Stimulated activated CD4-positive, alpha-beta T cell treated with anti-CD3 and anti-CD28 coated beads, Interleukin-12 subunit alpha, Interleukin-12 subunit beta, amount 100 ng/mL, for 24 hours (primary cell): Measurements from ENCODE around the gene ING4.

Experiments
- DNase-seq, 2 experiments: peaks; one replicate each; pipeline ENCODE4 v3.0.0-alpha.2; 2020; ENCODE audit warnings: low read depth in 2 of 2

ING4 gene

DNA sequence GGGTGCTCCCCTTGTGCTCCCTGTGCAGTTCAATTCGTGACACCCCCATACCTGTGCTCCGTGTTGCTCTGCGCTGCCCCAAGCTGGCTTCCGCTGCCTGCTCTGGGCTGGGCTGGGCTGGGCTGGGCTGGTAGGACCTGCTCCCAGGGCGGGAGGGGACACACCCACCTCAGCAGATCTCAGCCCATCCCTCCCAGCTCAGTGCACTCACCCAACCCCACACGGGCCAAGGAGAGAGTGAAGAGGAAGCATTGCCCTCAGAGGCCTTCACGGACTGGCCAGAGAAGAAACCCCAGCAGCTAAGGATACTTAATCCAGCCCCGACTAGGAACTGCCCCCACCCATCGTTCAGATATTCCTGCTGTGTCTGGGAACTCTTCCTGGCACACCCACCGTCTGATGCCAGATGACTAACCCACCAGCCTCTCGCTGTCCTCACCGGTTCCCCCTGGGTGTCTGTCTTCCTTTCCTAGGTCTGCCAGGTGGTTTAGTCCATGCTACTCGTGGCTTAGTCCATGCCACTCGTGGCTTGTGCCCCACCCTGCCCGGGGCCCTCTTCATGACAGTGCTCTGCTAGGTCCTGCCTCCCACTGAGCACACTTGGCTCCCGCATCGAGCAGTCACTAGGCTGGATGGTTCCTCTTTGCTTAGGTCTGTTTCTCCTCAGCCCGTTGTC, 26.9 kb downstream of the ING4 start, which contains the start of gene LPAR5:
LPAR5 (minus strand) TSS at position 104 of the 676 bp plus-strand sequence. CDS start 14,711 bp downstream, outside the sequence.
- no peak for DNase-seq

GRCh38 chr12:6635375-6635855, 27.5 kb downstream of the ING4 start:
- no peak for DNase-seq

GRCh38 chr12:6632026-6632983, 30.6 kb downstream of the ING4 start:
- DNase-seq: no peak

GRCh38 chr12:6631549-6631961, 31.4 kb downstream of the ING4 start:
- no peak for DNase-seq

DNA sequence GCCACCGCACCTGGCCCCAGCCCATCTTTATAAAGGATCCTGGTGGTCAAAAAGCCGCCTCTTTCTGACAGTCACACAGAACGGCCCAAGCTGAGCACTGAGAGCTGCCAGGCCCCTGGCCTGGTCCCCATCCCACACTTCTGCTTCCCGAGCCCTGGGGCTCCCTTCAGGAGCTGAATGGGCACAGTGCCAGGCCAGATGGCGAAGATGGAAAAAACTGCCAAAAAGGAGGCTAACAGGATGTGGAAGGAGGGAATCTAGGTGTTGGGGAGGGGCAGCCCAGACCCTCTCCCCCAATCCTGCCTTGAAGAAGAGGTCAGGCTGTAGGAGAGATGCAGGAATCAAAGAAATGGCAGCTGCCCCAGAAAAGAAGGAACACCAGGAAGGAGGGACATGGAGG, 32.2 kb downstream of the ING4 start:
- no peak for DNase-seq

GRCh38 chr12:6627616-6628015, 35.3 kb downstream of the ING4 start:
- no peak for DNase-seq

DNA sequence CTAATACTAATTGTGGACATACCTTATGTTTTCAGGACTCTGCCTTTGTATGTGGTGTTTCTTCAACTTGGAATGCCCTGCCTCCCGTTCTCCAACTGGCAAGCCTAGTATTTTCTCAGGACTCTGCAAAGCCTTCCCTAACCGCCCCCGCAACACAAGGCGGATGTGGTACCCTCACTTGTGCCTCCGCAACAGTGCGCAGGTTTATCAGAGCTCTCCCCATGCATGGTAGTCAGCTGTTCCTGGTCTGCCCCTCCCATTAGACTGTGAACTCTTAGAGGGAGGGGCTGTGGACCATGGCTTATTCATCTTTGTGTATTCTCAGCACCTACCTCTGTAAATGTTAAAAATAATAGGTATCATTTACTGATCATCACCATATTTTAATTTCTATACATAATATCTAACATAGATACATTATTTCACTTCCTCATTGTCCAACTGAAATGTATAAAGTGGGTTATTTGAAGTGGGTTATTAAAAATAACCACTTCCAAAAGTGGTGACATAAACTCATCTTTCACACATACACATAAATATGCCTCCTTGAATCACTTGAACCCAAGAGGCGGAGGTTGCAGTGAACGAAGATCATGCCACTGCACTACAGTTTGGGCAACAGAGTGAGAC, 36.1 kb downstream of the ING4 start:
- DNase-seq: no peak

GRCh38 chr12:6620885-6621274, 42.0 kb downstream of the ING4 start:
- DNase-seq: no peak

DNA sequence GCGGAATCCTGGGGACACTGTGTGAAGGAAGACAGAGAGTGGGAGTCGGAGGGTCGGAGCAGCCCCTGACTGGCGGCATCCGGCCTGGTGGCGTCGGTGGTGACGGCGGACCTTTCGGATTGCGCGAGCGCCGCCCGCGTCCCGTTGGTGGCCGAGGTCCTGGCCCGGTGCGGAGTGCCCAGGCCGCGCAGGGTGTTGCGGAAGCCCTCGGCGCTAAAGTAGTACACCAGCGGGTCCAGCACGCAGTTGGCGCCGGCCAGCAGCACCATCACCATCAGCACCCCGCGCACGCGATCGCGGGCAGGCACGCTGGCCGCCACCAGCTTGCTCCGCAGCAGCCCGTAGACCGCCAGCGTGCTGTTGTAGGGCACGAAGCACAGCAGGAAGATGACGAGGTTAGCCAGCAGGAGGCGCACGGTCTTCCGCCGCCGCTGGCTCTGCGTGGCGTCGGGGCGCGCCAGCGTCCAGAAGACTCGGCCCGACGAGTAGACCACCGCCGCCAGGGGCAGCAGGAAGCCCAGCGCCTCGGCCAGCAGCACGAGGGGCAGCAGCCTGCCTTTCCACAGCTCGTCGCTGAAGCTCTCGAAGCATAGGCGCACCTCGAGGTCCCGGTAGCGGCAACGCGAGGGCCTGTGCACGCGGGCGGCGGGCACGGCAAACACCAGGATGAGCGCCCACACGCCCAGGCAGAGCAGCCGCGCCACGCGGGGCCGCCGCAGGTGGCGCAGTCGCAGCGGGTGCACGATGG, 42.6 kb downstream of the ING4 start:
- DNase-seq: peak in 1 of 2 experiments; percentile 52

GRCh38 chr12:6618483-6619225, 44.3 kb downstream of the ING4 start:
- no peak for DNase-seq

DNA sequence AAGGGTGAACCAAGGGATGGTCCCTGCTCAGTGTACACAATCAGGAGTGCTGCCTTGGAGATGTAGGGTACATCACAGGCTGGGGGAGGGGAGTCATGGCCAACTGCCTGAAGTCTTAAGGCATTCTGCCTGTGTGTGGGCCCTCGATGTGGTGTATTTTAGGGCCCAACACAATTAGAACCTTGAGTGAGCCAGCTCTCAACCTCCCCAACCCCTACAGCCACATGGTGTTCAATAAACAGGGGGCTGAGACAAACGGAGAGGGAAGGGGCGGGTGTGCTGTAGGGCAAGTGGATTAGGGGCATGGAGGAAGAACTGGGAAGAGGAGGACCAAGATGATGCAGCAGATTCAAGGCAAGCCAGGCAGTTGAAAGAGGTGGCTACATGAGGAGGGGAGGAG, 47.1 kb downstream of the ING4 start:
- no peak for DNase-seq

GRCh38 chr12:6614513-6615172, 48.3 kb downstream of the ING4 start:
- no peak for DNase-seq

DNA sequence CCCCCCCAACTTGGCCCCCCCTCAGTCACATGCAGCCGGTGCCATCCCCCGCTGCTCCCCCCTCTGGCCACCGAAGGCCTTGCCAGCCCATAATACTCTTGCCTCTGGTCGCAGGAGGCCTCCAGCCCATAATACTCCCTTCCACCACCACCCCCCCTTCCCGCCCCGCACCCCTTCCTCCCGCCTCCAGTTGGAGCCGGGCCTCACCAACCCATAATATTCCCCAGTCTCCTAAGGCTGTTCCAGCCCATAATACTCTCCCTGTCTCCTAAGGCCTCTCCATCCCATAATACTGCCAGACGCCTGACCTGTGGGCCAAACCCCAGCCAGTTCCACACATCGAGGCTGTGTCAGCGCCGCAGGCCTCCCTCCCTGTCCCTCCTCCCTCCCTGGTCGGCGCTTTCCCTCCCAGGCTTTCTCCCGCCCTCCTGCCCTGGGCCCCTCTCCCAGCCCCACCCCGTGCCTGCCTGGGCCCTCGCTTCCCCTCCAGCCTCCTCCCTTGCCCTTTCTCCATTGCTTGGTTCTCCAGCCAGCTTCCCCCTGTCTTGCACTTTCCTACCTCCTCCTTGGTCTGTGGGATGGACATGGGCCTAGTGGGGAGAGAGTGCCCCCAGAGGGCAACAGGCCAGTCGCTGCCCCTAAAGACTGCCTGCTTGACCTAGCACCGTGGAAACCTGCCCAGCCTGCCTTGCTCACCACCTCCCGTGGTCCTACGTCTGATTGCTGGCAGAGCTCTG, 49.0 kb downstream of the ING4 start:
- DNase-seq: no peak

DNA sequence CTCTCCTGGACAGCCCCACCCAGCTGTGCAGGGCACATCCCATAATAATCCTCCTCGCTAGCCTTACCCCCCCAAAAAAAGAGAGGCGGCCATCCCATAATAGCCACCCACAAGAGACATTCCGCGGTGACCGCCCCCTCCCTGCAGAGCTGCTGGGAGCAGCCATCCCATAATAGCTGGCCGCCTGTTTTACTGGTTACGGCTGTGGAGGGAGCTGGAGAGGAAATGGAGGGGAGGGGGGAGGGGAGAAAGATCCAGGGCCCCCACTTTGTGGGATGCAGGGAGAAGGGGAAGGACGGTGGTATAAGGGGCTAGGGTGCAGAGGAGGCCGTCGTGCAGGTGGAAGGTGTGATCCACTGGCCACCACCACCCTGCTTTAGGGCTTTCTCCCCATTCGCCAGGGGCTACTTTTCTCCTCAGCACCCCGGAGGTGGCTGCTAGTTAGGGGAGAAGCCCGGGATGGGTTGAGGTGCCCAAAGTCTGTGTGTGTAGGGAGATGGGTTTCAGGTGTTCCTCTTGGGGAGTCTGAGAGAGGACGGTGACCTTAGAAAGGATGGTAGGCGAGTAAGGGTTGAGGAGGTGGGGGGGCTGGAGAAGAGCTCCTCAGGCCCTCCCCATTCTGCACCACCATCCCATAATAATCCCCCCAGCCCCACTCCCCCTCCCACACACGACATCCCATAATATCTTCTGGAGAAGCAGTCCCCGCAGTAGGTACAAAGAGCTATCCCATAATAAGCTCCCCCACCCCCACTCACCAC, 49.7 kb downstream of the ING4 start:
- no peak for DNase-seq

- DNase-seq: no peak
These were observed 50.3 kb downstream of the ING4 start for GRCh38 chr12:6612652-6613014.

- DNase-seq: no peak
These were observed 50.7 kb downstream of the ING4 start for GRCh38 chr12:6612247-6612646.

DNA sequence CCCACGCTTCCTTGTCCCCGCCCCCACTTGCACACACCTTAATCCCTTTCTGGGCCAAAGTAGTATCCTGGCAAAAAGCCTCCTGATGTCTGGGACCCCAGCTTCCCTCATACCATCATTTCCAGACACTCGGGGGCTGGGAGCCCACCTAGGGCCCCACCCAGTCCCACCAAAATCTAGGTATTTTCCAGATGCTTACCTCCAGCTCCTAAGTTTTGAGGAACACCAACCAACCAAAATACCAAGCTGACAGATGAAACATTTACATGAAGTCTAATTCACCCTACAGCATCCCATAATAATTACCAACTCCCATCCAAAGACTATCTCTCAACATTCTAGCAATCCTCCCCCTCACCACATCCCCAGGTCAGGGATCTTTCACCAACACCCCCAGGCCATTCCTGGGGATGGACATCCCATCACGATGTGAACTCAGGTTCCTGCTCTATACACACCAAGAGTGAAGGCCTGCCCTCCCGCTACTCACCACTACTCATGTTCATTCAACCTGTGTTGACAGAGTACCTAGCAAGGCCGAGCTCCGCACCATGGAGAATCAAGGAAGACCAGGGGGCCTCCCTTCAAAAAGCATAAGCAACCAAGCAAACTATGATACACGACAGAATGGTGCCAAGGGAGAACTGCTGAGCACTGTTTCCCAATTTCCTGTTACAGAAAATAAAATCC, 54.2 kb downstream of the ING4 start:
- no peak for DNase-seq
